Measurements from ENCODE around the gene NCAPH2.

NCAPH2 gene

GRCh38 chr22:50486561-50487289, 21.3 kb upstream of the NCAPH2 start, which contains the start of gene MIOX:
MIOX (plus strand) TSS chr22:50486859; CDS start chr22:50486898, 39 bp downstream.
- Histone ChIP-seq H3K4me3 (ENCODE audit: low read depth in 1 of 2, low read length in 1 of 2) (no peak within 1 kb of the TSS), H3K27ac (no peak within 1 kb of the TSS), H3K4me1 (ENCODE audit: control insufficient read depth in 1 of 2, insufficient read depth in 1 of 2, low read depth in 1 of 2, low read length in 1 of 2) (peaks cover 3 to 4% of the 10 kb centered on the region in 2 experiments), H3K9me3 (no peaks in the 10 kb centered on the region), H3K36me3 (no peaks in the 10 kb centered on the region), H3K27me3 (peaks cover 76% of the 10 kb centered on the region)
- TF ChIP-seq, protein P1, sequence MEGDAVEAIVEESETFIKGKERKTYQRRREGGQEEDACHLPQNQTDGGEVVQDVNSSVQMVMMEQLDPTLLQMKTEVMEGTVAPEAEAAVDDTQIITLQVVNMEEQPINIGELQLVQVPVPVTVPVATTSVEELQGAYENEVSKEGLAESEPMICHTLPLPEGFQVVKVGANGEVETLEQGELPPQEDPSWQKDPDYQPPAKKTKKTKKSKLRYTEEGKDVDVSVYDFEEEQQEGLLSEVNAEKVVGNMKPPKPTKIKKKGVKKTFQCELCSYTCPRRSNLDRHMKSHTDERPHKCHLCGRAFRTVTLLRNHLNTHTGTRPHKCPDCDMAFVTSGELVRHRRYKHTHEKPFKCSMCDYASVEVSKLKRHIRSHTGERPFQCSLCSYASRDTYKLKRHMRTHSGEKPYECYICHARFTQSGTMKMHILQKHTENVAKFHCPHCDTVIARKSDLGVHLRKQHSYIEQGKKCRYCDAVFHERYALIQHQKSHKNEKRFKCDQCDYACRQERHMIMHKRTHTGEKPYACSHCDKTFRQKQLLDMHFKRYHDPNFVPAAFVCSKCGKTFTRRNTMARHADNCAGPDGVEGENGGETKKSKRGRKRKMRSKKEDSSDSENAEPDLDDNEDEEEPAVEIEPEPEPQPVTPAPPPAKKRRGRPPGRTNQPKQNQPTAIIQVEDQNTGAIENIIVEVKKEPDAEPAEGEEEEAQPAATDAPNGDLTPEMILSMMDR (IDR thresholded peaks at IDR 0.05): no peak

DNA sequence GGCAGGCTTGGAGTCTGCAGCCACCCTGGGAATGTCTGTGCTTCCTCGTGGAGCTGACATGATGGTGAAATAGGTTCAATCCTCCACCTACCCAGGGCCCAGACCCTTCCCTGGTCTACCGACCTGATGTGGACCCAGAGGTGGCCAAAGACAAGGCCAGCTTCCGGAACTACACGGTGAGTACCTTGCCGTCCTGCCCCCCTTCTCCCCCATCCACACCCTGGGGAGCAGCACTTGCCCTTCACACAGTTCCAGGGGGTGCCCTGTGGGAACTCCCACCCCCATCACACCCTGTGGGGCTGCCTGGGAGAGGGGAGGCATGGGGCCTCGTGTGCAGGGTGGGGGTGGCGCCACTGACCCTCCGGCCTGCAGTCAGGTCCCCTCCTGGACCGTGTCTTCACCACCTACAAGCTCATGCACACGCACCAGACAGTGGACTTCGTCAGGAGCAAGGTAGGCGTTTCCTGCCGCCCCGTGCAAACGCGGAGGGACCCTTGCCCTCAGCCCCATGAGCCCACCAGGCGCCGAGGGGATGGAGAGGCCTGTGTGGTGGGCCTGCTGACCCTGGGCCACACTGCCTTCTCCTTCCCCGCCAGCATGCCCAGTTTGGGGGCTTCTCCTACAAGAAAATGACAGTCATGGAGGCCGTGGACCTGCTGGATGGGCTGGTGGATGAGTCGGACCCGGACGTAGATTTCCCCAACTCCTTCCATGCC, 20.6 kb upstream of the NCAPH2 start:
- no peak overlapping the region for H3K27ac ChIP-seq
- H3K4me3 ChIP-seq (ENCODE audit: low read depth in 1 of 2, low read length in 1 of 2): no peak overlapping the region
- H3K27me3 ChIP-seq: peaks cover 68% of the 10 kb centered on the region
- no peaks in the 10 kb centered on the region for H3K9me3 ChIP-seq
- TF ChIP-seq, protein P1 (IDR thresholded peaks at IDR 0.05): no peak
- no peaks in the 10 kb centered on the region for H3K36me3 ChIP-seq
- no peaks in the 10 kb centered on the region for H3K4me1 ChIP-seq (ENCODE audit: control insufficient read depth in 1 of 2, insufficient read depth in 1 of 2, low read depth in 1 of 2, low read length in 1 of 2)

DNA sequence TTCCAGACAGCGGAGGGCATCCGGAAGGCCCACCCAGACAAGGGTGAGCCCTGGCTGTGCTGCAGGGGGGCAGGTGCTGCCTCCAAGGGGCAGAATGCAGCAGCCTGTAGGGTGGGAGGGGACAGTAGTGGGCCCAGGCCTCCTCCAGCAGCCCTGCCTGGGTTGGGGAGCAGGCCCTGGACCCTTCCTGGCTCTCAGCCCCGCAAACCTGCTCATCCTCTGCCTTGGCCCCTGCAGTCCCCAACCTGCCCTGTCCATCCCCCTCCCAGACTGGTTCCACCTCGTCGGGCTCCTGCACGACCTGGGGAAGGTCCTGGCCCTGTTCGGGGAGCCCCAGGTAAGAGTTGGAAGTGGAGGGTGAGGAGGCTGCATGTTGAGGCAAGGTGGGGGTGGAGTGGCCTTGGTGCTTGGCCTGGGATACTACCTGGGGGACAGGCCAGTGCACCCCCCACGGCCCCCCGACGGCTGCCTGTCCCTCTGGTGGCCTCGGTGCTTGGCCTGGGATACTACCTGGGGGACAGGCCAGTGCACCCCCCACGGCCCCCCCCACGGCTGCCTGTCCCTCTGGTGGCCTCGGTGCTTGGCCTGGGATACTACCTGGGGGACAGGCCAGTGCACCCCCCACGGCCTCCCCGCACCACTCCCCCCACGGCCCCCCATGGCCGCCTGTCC, 19.9 kb upstream of the NCAPH2 start:
- TF ChIP-seq, protein P1 (IDR thresholded peaks at IDR 0.05): no peak

GRCh38 chr22:50488886-50489285, 19.1 kb upstream of the NCAPH2 start:
- Histone ChIP-seq H3K4me1 (ENCODE audit: control insufficient read depth in 1 of 2, insufficient read depth in 1 of 2, low read depth in 1 of 2, low read length in 1 of 2) (no peaks in the 10 kb centered on the region), H3K36me3 (no peaks in the 10 kb centered on the region), H3K27me3 (peaks cover 54% of the 10 kb centered on the region), H3K9me3 (no peaks in the 10 kb centered on the region), H3K4me3 (ENCODE audit: low read depth in 1 of 2, low read length in 1 of 2) (no peak overlapping the region), H3K27ac (no peak overlapping the region)
- TF ChIP-seq, protein P1 (IDR thresholded peaks at IDR 0.05): no peak

More for the DNA sequence above, 19.9 kb upstream of the NCAPH2 start:
- Histone ChIP-seq H3K9me3 (no peaks in the 10 kb centered on the region), H3K4me3 (ENCODE audit: low read depth in 1 of 2, low read length in 1 of 2) (no peak overlapping the region), H3K27me3 (peaks cover 61% of the 10 kb centered on the region), H3K27ac (no peak overlapping the region), H3K4me1 (ENCODE audit: control insufficient read depth in 1 of 2, insufficient read depth in 1 of 2, low read depth in 1 of 2, low read length in 1 of 2) (no peaks in the 10 kb centered on the region), H3K36me3 (no peaks in the 10 kb centered on the region)

DNA sequence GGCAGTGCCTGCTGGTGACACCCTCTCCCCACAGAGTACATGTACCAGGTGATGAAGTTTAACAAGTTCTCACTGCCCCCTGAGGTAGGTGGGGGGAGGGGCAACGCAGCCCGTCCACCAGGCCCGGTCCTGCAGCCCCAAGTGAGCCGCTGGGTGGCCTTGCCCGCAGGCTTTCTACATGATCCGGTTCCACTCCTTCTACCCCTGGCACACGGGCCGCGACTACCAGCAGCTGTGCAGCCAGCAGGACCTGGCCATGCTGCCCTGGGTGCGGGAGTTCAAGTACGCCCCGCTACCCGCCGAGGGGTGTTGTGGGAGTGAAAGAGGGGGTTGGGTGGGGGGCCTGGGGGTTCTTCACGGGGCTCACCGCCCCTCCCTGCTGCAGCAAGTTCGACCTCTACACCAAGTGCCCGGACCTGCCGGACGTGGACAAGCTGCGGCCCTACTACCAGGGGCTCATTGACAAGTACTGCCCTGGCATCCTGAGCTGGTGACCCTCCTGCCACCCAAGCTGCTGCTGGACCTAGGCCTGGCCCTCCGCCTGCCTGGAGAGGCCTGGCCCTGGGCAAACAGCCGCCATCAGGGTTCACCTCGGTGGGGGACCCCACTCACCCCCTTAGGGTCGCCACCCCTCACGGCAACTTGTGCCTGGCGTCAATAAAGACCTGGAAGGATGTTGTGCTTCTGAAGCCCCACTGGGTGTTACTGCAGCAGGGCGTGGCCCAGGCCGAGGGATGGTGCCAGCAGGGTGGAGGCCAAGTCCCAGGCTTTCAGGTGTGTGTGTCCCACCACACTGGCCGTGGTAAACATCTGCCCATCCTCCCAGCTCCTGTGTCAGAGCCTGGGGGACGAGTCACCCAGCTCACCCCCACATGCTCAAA, 18.4 kb upstream of the NCAPH2 start:
- H3K27me3 ChIP-seq: peaks cover 47% of the 10 kb centered on the region
- H3K4me3 ChIP-seq (ENCODE audit: low read depth in 1 of 2, low read length in 1 of 2): no peak overlapping the region
- no peaks in the 10 kb centered on the region for H3K36me3 ChIP-seq
- no peak overlapping the region for H3K27ac ChIP-seq
- TF ChIP-seq, protein P1 (IDR thresholded peaks at IDR 0.05): no peak
- no peaks in the 10 kb centered on the region for H3K4me1 ChIP-seq (ENCODE audit: control insufficient read depth in 1 of 2, insufficient read depth in 1 of 2, low read depth in 1 of 2, low read length in 1 of 2)
- no peaks in the 10 kb centered on the region for H3K9me3 ChIP-seq
